Muscle layer of duodenum (tissue), 2 donors: ENCODE results near the gene MBNL1.

Experiments used
- H3K27ac ChIP-seq: one replicate; pipeline ENCODE4 v1.7.0; 2013; ENCODE audit warnings: mild to moderate bottlenecking, low read length
- H3K27me3 ChIP-seq: one replicate; pipeline ENCODE4 v1.7.0; 2013; ENCODE audit warnings: low read depth, mild to moderate bottlenecking, control low read depth, low read length
- H3K36me3 ChIP-seq, 2 donors: one replicate each; pipeline ENCODE4 v1.7.0; 2013; ENCODE audit warnings: low read length in 2 of 2, control low read depth in 1 of 2, mild to moderate bottlenecking in 1 of 2; ENCODE audit not compliant: insufficient read depth in 2 of 2, control insufficient read depth in 1 of 2
- H3K4me1 ChIP-seq, 2 donors: one replicate each; pipeline ENCODE4 v1.7.0; 2013; ENCODE audit warnings: low read length in 2 of 2, mild to moderate bottlenecking in 2 of 2, control low read depth in 1 of 2, moderate library complexity in 1 of 2; ENCODE audit not compliant: insufficient read depth in 2 of 2, control insufficient read depth in 1 of 2
- H3K4me3 ChIP-seq, 2 donors: one replicate each; pipeline ENCODE4 v1.7.0; 2013; ENCODE audit warnings: low read length in 2 of 2, low read depth in 1 of 2, mild to moderate bottlenecking in 1 of 2
- H3K9me3 ChIP-seq, 2 donors: one replicate each; pipeline ENCODE4 v1.7.0; 2013; ENCODE audit warnings: low read length in 2 of 2, control low read depth in 1 of 2, mild to moderate bottlenecking in 1 of 2; ENCODE audit not compliant: control insufficient read depth in 1 of 2
- donor health status: healthy.

Gene MBNL1

GRCh38 chr3:152384412-152384811 is 115.7 kb downstream of the MBNL1 start:
- Histone ChIP-seq H3K4me3 (no peak overlapping the region), H3K27ac (peak overlapping the region; percentile 75), H3K4me1 (peaks cover 5 to 66% of the 10 kb centered on the region in 2 donors)

DNA sequence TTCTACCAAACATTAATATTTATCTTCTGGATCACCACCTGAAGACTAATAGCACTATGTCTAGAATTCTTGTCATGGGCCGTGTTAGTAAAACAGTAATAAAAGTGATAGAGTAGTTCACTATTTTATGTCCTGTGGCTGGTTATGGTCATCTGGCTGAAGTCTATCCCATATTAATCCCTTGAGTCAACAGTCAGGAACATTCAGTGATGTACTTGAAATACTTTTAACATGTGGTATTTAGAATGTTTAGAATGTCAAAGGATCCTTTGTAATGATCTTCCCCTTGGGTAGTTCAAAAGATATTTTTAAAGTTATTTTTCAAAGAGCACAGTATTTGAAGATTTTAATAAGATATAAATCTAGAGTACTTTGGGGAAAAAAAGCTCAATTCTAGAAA is 117.0 kb downstream of the MBNL1 start:
- H3K4me3 ChIP-seq = no peak overlapping the region
- H3K9me3 ChIP-seq = no peaks in the 10 kb centered on the region
- H3K4me1 ChIP-seq = peaks cover 5 to 55% of the 10 kb centered on the region in 2 donors
- H3K36me3 ChIP-seq = no peaks in the 10 kb centered on the region
- peak overlapping the region; percentile 75 for H3K27ac ChIP-seq
- no peaks in the 10 kb centered on the region for H3K27me3 ChIP-seq

More at GRCh38 chr3:152384412-152384811, 115.7 kb downstream of the MBNL1 start:
- no peaks in the 10 kb centered on the region for H3K9me3 ChIP-seq
- H3K36me3 ChIP-seq = no peaks in the 10 kb centered on the region
- no peaks in the 10 kb centered on the region for H3K27me3 ChIP-seq

DNA sequence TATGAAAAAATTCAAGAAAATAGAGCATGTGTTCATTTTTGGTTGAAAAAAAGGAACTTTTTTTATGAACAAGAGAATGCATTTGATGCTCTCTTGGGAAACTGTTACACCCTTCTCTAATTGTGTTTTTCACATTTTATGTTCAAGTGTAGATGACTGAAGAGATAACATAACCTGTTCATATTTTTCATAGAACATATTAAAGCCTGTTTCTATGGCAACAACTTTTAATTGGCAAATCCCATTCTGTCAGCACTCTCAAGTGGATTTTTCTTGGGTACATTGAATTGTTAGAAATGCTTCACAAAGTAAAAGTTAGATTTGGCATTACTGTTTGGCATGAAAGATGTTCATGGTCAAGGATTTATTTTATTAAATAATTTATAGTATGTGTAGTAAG is 117.5 kb downstream of the MBNL1 start:
- no peak overlapping the region for H3K4me3 ChIP-seq
- H3K9me3 ChIP-seq = no peaks in the 10 kb centered on the region
- H3K4me1 ChIP-seq = peaks cover 5 to 55% of the 10 kb centered on the region in 2 donors
- peak overlapping the region; percentile 46 for H3K27ac ChIP-seq
- no peaks in the 10 kb centered on the region for H3K27me3 ChIP-seq
- H3K36me3 ChIP-seq = no peaks in the 10 kb centered on the region

- Histone ChIP-seq H3K36me3 (no peaks in the 10 kb centered on the region), H3K4me1 (peaks cover 0 to 64% of the 10 kb centered on the region in 2 donors), H3K27ac (peak overlapping the region; percentile 36), H3K27me3 (no peaks in the 10 kb centered on the region), H3K9me3 (no peaks in the 10 kb centered on the region), H3K4me3 (no peak overlapping the region)
Observed at GRCh38 chr3:152388631-152389030, 119.9 kb downstream of the MBNL1 start.

DNA sequence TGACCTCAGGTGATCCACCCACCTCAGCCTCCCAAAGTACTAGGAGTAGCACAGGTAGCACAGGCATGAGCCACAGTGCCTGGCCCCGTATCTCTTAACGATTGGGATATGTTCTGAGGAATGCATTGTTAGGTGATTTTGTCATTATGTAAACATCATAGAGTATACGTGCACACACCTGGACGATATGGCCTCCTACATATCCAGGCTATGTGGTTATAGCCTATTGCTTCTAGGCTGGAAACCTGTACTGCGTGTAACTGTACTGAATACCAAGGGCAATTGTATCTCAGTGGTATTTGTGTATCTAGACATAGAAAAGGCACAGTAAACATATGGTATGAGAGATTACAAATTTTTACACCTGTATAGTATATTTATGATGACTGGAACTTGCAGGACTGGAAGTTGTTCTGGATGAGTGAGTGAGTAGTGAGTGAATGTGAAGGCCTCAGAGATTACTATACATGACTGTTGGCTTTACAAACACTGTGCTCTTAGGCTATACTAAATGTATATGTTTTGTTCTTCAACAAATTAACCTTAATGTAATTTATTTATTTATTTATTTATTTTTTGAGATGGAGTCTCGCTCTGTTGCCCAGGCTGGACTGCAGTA is 120.7 kb downstream of the MBNL1 start:
- Histone ChIP-seq H3K27ac (no peak overlapping the region), H3K4me1 (peaks cover 0 to 57% of the 10 kb centered on the region in 2 donors), H3K36me3 (no peaks in the 10 kb centered on the region), H3K27me3 (no peaks in the 10 kb centered on the region), H3K9me3 (no peaks in the 10 kb centered on the region), H3K4me3 (no peak overlapping the region)

GRCh38 chr3:152390647-152391046 is 121.9 kb downstream of the MBNL1 start:
- Histone ChIP-seq H3K9me3 (no peaks in the 10 kb centered on the region), H3K27ac (no peak overlapping the region), H3K4me3 (no peak overlapping the region), H3K4me1 (peaks cover 0 to 46% of the 10 kb centered on the region in 2 donors), H3K36me3 (no peaks in the 10 kb centered on the region), H3K27me3 (no peaks in the 10 kb centered on the region)

- H3K9me3 ChIP-seq = no peaks in the 10 kb centered on the region
- peaks cover 0 to 4% of the 10 kb centered on the region in 2 donors for H3K36me3 ChIP-seq
- H3K4me1 ChIP-seq = peaks cover 0 to 43% of the 10 kb centered on the region in 2 donors
- peak overlapping the region; percentile 18 for H3K27ac ChIP-seq
- H3K4me3 ChIP-seq = no peak overlapping the region
- H3K27me3 ChIP-seq = no peaks in the 10 kb centered on the region
Observed at GRCh38 chr3:152391671-152392070, 122.9 kb downstream of the MBNL1 start.

GRCh38 chr3:152392272-152392880 is 123.6 kb downstream of the MBNL1 start:
- H3K36me3 ChIP-seq = peaks cover 0 to 6% of the 10 kb centered on the region in 2 donors
- peaks cover 0 to 42% of the 10 kb centered on the region in 2 donors for H3K4me1 ChIP-seq

GRCh38 chr3:152394246-152394645 is 125.5 kb downstream of the MBNL1 start:
- peaks cover 0 to 6% of the 10 kb centered on the region in 2 donors for H3K36me3 ChIP-seq
- peaks cover 3 to 47% of the 10 kb centered on the region in 2 donors for H3K4me1 ChIP-seq
- no peaks in the 10 kb centered on the region for H3K9me3 ChIP-seq
- no peaks in the 10 kb centered on the region for H3K27me3 ChIP-seq
- H3K4me3 ChIP-seq = no peak overlapping the region
- H3K27ac ChIP-seq = no peak overlapping the region

More at GRCh38 chr3:152392272-152392880, 123.6 kb downstream of the MBNL1 start:
- no peaks in the 10 kb centered on the region for H3K27me3 ChIP-seq
- H3K9me3 ChIP-seq = no peaks in the 10 kb centered on the region
- no peak overlapping the region for H3K4me3 ChIP-seq
- peak overlapping the region; percentile 21 for H3K27ac ChIP-seq

GRCh38 chr3:152395764-152396163 is 127.0 kb downstream of the MBNL1 start:
- no peaks in the 10 kb centered on the region for H3K9me3 ChIP-seq
- no peak overlapping the region for H3K27ac ChIP-seq
- no peak overlapping the region for H3K4me3 ChIP-seq
- no peaks in the 10 kb centered on the region for H3K27me3 ChIP-seq
- H3K36me3 ChIP-seq = peaks cover 0 to 6% of the 10 kb centered on the region in 2 donors
- H3K4me1 ChIP-seq = peaks cover 9 to 60% of the 10 kb centered on the region in 2 donors

GRCh38 chr3:152396867-152397266 is 128.1 kb downstream of the MBNL1 start:
- Histone ChIP-seq H3K36me3 (peaks cover 0 to 6% of the 10 kb centered on the region in 2 donors), H3K9me3 (no peaks in the 10 kb centered on the region), H3K27ac (no peak overlapping the region), H3K27me3 (no peaks in the 10 kb centered on the region), H3K4me3 (no peak overlapping the region), H3K4me1 (peaks cover 9 to 59% of the 10 kb centered on the region in 2 donors)
